HCT116 (cell line): Measurements from ENCODE around the gene SCYGR4.

Experiments used
- CEBPB ChIP-seq: IDR thresholded peaks from 2 replicates; pipeline ENCODE4 v1.6.1; 2012; ENCODE audit warnings: low read depth
- TF ChIP-seq, protein P1 (sequence below), 3 experiments: fragments of 200-600 bp in 1 of 3; sonication (generic) in 1 of 3; IDR thresholded peaks in 2 of 3; conservative IDR thresholded peaks in 1 of 3; 2 replicates each; pipeline ENCODE4 v1.5.1; 2012 to 2017; ENCODE audit warnings: low read depth in 2 of 3, low read length in 2 of 3, antibody characterized with exemption in 1 of 3, borderline replicate concordance in 1 of 3, control low read depth in 1 of 3, mild to moderate bottlenecking in 1 of 3, mixed read lengths in 1 of 3, mixed run types in 1 of 3, moderate library complexity in 1 of 3; ENCODE audit not compliant: insufficient read depth in 1 of 3

DNA sequence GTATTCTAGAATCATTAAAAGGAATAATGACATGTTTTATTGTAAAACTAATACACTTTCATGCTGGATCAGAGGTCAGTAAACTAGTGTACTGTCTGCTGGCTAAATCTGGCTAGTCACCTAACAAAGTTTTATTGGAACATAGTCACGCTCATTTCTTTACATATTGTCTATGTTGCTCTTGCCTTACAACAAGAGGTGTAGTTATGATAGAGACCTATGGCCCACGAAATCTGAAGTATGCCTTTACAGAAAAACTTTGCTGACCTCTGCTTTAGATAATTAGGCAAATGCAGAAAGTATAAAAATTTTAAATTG is 48.5 kb upstream of the SCYGR4 start:
- TF ChIP-seq, protein P1, sequence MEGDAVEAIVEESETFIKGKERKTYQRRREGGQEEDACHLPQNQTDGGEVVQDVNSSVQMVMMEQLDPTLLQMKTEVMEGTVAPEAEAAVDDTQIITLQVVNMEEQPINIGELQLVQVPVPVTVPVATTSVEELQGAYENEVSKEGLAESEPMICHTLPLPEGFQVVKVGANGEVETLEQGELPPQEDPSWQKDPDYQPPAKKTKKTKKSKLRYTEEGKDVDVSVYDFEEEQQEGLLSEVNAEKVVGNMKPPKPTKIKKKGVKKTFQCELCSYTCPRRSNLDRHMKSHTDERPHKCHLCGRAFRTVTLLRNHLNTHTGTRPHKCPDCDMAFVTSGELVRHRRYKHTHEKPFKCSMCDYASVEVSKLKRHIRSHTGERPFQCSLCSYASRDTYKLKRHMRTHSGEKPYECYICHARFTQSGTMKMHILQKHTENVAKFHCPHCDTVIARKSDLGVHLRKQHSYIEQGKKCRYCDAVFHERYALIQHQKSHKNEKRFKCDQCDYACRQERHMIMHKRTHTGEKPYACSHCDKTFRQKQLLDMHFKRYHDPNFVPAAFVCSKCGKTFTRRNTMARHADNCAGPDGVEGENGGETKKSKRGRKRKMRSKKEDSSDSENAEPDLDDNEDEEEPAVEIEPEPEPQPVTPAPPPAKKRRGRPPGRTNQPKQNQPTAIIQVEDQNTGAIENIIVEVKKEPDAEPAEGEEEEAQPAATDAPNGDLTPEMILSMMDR (IDR thresholded peaks at IDR 0.05 in 2 of 3, conservative IDR thresholded peaks at IDR 0.05 in 1 of 3; ENCODE audit: borderline replicate concordance in 1 of 3, insufficient read depth in 1 of 3, low read depth in 2 of 3, low read length in 2 of 3), result no peak
- no peak for TF ChIP-seq CEBPB
